ENCODE results near the gene CD55.

- TF ChIP-seq POLR2A (IDR thresholded peaks at IDR 0.05) (no peak), POLR2AphosphoS5 (IDR thresholded peaks at IDR 0.05) (no peak)
These were observed 31.1 kb downstream of the CD55 start for GRCh38 chr1:207352554-207352953.
